Measurements from ENCODE around the gene NES.

NES gene

DNA sequence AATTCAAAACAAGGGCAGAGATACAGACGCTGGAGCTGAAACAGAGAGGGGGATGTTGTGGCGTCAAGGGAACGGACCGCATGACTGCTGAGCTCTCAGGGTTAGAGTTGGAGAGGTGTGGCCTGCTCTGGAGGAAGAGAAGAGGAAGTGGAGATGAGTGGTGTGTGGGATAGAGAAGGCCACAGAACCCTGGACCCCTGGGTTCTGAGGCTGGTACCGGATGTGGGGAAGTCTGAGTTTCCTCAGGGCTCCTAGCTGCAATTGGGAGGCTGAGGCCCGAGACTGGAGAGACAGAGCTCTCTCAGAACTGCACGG is 33.5 kb downstream of the NES start (continued):
- TF ChIP-seq, protein P1, sequence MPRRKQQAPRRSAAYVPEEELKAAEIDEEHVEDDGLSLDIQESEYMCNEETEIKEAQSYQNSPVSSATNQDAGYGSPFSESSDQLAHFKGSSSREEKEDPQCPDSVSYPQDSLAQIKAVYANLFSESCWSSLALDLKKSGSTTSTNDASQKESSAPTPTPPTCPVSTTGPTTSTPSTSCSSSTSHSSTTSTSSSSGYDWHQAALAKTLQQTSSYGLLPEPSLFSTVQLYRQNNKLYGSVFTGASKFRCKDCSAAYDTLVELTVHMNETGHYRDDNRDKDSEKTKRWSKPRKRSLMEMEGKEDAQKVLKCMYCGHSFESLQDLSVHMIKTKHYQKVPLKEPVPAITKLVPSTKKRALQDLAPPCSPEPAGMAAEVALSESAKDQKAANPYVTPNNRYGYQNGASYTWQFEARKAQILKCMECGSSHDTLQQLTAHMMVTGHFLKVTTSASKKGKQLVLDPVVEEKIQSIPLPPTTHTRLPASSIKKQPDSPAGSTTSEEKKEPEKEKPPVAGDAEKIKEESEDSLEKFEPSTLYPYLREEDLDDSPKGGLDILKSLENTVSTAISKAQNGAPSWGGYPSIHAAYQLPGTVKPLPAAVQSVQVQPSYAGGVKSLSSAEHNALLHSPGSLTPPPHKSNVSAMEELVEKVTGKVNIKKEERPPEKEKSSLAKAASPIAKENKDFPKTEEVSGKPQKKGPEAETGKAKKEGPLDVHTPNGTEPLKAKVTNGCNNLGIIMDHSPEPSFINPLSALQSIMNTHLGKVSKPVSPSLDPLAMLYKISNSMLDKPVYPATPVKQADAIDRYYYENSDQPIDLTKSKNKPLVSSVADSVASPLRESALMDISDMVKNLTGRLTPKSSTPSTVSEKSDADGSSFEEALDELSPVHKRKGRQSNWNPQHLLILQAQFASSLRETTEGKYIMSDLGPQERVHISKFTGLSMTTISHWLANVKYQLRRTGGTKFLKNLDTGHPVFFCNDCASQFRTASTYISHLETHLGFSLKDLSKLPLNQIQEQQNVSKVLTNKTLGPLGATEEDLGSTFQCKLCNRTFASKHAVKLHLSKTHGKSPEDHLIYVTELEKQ (tag by site-specific recombination; IDR thresholded peaks at IDR 0.05; ENCODE audit: borderline replicate concordance), result no peak

DNA sequence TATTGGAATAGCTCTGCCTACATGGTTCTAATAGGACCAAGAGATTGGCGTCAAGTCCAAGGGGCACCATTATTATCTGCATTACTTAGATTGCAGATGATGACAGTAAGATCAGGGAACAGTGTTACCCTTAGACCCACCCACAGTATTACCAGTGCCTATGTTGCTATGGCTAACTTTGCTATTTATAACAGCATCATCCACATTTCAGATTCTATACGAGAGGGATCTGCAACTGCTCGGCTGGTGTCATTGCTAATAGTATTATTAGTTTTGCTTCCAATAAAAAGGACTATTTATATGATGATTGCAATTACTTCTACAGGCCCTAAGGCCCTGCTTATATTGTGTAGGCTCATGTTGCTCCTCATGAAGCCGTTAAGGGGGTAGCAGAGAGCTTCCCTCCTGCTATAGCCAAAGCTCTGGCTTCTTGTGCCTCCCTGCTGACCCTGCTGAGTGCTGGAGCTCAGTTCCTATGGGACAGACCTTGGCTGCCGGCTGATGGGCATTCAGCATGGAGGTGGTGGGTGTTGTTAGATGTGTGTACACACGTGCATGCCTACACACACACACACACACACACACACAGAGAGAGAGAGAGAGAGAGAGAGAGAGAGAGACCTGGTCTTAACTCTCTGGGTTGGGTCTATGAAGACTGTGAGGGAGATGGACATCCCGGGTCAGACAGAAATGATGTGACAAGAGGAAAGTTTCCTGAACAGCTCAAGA is 34.0 kb downstream of the NES start:
- H3K27ac ChIP-seq (ENCODE audit: extremely low read depth, low read depth, low read length), result no peak overlapping the region
- no peaks in the 10 kb centered on the region for H3K4me1 ChIP-seq (ENCODE audit: control insufficient read depth, insufficient read depth, low read length)
- ChIA-PET CTCF (interaction anchor here (0.6 to 3.3 kb wide), 10 partner anchors 9 to 216 kb away, joined by 3 to 34 read pairs (median 4); no protein-coding TSS in a partner anchor), POLR2A (interaction anchor here (0.7 to 1.3 kb wide), 4 partner anchors 12 to 85 kb away, joined by 3 to 4 read pairs (median 3); partner anchors contain the start of genes ISG20L2 and METTL25B)
- no peaks in the 10 kb centered on the region for H3K36me3 ChIP-seq (ENCODE audit: control insufficient read depth in 2 of 2, insufficient read depth in 1 of 2, low read length in 2 of 2)
- H3K4me3 ChIP-seq (ENCODE audit: low read depth, low read length), result no peak overlapping the region
- no peaks in the 10 kb centered on the region for H3K9me3 ChIP-seq (ENCODE audit: control insufficient read depth, insufficient read depth, low read depth, low read length)
- TF ChIP-seq ZNF596 (tag by site-specific recombination; IDR thresholded peaks at IDR 0.05) (peak; percentile 81), ZSCAN23 (tag by site-specific recombination; IDR thresholded peaks at IDR 0.05) (no peak), ZFHX2 (tag by site-specific recombination; conservative IDR thresholded peaks at IDR 0.05) (0 out of 2 replicates have a peak, but pooled peaks have one; percentile 22)
- TF ChIP-seq, protein P2, sequence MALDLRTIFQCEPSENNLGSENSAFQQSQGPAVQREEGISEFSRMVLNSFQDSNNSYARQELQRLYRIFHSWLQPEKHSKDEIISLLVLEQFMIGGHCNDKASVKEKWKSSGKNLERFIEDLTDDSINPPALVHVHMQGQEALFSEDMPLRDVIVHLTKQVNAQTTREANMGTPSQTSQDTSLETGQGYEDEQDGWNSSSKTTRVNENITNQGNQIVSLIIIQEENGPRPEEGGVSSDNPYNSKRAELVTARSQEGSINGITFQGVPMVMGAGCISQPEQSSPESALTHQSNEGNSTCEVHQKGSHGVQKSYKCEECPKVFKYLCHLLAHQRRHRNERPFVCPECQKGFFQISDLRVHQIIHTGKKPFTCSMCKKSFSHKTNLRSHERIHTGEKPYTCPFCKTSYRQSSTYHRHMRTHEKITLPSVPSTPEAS (tag by site-specific recombination; IDR thresholded peaks at IDR 0.05), result peak; percentile 84

DNA sequence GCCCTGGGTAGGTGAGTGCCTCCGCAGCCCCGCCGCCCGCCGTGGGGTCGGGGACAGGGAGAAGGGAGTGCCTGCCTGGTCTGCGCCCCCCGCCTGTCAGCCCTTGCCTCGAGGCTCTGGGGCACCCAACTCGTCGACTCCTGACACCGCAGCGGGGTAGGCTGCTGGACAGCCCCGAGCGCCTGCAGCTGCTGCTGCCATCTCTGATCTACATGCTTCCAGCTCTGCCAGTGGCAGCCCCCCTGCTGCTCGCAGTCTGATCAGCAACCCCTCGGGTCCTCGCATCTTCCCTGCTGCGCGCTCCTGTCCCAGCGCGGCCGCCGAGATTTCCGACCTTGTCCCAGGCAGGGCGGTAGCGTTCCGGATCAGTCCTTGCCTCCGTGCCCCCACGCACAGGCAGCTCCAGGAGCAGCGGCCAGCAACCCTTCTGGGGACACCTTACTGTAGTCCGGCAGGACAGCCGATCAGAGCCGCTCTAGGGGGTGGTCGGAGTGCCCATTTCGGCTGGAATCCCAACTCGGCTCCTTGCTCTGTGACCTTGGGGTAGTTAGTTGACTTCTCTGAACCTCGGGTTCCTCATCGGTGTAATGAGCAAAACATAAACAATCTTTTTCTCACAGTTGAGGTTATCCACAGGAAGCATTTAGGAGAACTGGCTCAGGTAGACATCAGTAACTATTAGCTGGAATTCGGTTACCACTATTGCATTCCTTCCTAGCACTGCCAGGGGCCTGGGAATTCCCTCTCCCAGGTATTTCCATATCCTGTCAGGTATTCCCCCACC is 34.8 kb downstream of the NES start:
- ChIA-PET CTCF (interaction anchor here (0.6 to 7.1 kb wide), 9 partner anchors 10 to 47 kb away, joined by 3 to 79 read pairs (median 4); no protein-coding TSS in a partner anchor), POLR2A (interaction anchor here (0.5 to 1.3 kb wide), 4 partner anchors 12 to 63 kb away, joined by 3 to 5 read pairs (median 4); no protein-coding TSS in a partner anchor)
- H3K9me3 ChIP-seq (ENCODE audit: control insufficient read depth, insufficient read depth, low read depth, low read length), result no peaks in the 10 kb centered on the region
- no peaks in the 10 kb centered on the region for H3K36me3 ChIP-seq (ENCODE audit: control insufficient read depth in 2 of 2, insufficient read depth in 1 of 2, low read length in 2 of 2)
- H3K4me1 ChIP-seq (ENCODE audit: control insufficient read depth, insufficient read depth, low read length), result no peaks in the 10 kb centered on the region
- TF ChIP-seq ZNF600 (tag by site-specific recombination; IDR thresholded peaks at IDR 0.05) (peak; percentile 95), ZIC2 (tag by site-specific recombination; IDR thresholded peaks at IDR 0.05) (peak; percentile 75), ZNF133 (tag by site-specific recombination; IDR thresholded peaks at IDR 0.05) (no peak), ZBTB7A (tag by site-specific recombination; IDR thresholded peaks at IDR 0.05; ENCODE audit: low read depth) (no peak), ZBTB17 (tag by site-specific recombination; IDR thresholded peaks at IDR 0.05) (peak; percentile 8; the same call in 1 of the 2 replicates), GLIS2 (tag by site-specific recombination; IDR thresholded peaks at IDR 0.05) (peak; percentile 39), GLIS1 (tag by site-specific recombination; IDR thresholded peaks at IDR 0.05) (peak; percentile 66; the same call in 1 of the 2 replicates), ZNF768 (tag by site-specific recombination; IDR thresholded peaks at IDR 0.05) (peak; percentile 61)
- TF ChIP-seq, protein P3, sequence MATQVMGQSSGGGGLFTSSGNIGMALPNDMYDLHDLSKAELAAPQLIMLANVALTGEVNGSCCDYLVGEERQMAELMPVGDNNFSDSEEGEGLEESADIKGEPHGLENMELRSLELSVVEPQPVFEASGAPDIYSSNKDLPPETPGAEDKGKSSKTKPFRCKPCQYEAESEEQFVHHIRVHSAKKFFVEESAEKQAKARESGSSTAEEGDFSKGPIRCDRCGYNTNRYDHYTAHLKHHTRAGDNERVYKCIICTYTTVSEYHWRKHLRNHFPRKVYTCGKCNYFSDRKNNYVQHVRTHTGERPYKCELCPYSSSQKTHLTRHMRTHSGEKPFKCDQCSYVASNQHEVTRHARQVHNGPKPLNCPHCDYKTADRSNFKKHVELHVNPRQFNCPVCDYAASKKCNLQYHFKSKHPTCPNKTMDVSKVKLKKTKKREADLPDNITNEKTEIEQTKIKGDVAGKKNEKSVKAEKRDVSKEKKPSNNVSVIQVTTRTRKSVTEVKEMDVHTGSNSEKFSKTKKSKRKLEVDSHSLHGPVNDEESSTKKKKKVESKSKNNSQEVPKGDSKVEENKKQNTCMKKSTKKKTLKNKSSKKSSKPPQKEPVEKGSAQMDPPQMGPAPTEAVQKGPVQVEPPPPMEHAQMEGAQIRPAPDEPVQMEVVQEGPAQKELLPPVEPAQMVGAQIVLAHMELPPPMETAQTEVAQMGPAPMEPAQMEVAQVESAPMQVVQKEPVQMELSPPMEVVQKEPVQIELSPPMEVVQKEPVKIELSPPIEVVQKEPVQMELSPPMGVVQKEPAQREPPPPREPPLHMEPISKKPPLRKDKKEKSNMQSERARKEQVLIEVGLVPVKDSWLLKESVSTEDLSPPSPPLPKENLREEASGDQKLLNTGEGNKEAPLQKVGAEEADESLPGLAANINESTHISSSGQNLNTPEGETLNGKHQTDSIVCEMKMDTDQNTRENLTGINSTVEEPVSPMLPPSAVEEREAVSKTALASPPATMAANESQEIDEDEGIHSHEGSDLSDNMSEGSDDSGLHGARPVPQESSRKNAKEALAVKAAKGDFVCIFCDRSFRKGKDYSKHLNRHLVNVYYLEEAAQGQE (tag by site-specific recombination; IDR thresholded peaks at IDR 0.05), result peak; percentile 73
- TF ChIP-seq, protein P4, sequence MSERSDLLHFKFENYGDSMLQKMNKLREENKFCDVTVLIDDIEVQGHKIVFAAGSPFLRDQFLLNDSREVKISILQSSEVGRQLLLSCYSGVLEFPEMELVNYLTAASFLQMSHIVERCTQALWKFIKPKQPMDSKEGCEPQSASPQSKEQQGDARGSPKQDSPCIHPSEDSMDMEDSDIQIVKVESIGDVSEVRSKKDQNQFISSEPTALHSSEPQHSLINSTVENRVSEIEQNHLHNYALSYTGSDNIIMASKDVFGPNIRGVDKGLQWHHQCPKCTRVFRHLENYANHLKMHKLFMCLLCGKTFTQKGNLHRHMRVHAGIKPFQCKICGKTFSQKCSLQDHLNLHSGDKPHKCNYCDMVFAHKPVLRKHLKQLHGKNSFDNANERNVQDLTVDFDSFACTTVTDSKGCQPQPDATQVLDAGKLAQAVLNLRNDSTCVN (tag by site-specific recombination; optimal IDR thresholded peaks at IDR 0.05), result peak; percentile 44
- H3K4me3 ChIP-seq (ENCODE audit: low read depth, low read length), result peak overlapping the region; percentile 16; the same call in 1 of the 2 replicates
- H3K27ac ChIP-seq (ENCODE audit: extremely low read depth, low read depth, low read length), result no peak overlapping the region

Measured in HEK293 (cell line).